ENCODE data around the gene PTPRM. TPM values are rescaled to one million over a fixed set of nuclear protein-coding genes. Genes with fewer than 3 reads are reported as not detected.
A peak's percentile ranks its signal among the peaks of the same experiment; 100 is the strongest.

The PTPRM gene
- total RNA-seq, 1 donor, result 64.2 TPM

- no peak for TF ChIP-seq CTCF (IDR thresholded peaks at IDR 0.05; ENCODE audit: insufficient read depth, low read length)
- H3K4me3 ChIP-seq (ENCODE audit: low read depth, low read length), result no peak overlapping the region
- DNase-seq (ENCODE audit: low read depth), result no peak
Measured at GRCh38 chr18:7746106-7746505, 179.0 kb downstream of the PTPRM start.

GRCh38 chr18:7748251-7749007 lies 181.3 kb downstream of the PTPRM start:
- TF ChIP-seq CTCF (IDR thresholded peaks at IDR 0.05; ENCODE audit: insufficient read depth, low read length), result no peak
- no peak for DNase-seq (ENCODE audit: low read depth)
- H3K4me3 ChIP-seq (ENCODE audit: low read depth, low read length), result no peak overlapping the region

- no peak for DNase-seq (ENCODE audit: low read depth)
- H3K4me3 ChIP-seq (ENCODE audit: low read depth, low read length), result no peak overlapping the region
- no peak for TF ChIP-seq CTCF (IDR thresholded peaks at IDR 0.05; ENCODE audit: insufficient read depth, low read length)
Measured at GRCh38 chr18:7749008-7749405, 181.9 kb downstream of the PTPRM start.

GRCh38 chr18:7749510-7749981 lies 182.4 kb downstream of the PTPRM start:
- peak; percentile 80 for DNase-seq (ENCODE audit: low read depth)
- no peak for TF ChIP-seq CTCF (IDR thresholded peaks at IDR 0.05; ENCODE audit: insufficient read depth, low read length)
- no peak overlapping the region for H3K4me3 ChIP-seq (ENCODE audit: low read depth, low read length)

- H3K4me3 ChIP-seq (ENCODE audit: low read depth, low read length), result no peak overlapping the region
- DNase-seq (ENCODE audit: low read depth), result no peak
- no peak for TF ChIP-seq CTCF (IDR thresholded peaks at IDR 0.05; ENCODE audit: insufficient read depth, low read length)
Measured at GRCh38 chr18:7750095-7750663, 183.1 kb downstream of the PTPRM start.

- DNase-seq (ENCODE audit: low read depth), result no peak
- TF ChIP-seq CTCF (IDR thresholded peaks at IDR 0.05; ENCODE audit: insufficient read depth, low read length), result no peak
- H3K4me3 ChIP-seq (ENCODE audit: low read depth, low read length), result no peak overlapping the region
Measured at GRCh38 chr18:7750966-7751365, 183.8 kb downstream of the PTPRM start.

All from fibroblast of the aortic adventitia (primary cell).